HK-2 (cell line): ENCODE measurements around the gene IRAK1BP1.
"Not testable (repeated sequence)": the region's sequence is repeated elsewhere in the genome, so short reads cannot be mapped to it uniquely, and the experiment has no call there.

Source experiments
- DNase-seq: peaks from one replicate; pipeline ENCODE4 v3.0.0-alpha.2; 2018; ENCODE audit not compliant: unreplicated experiment

Gene IRAK1BP1

GRCh38 chr6:78889901-78890300, 22.6 kb downstream of the IRAK1BP1 start:
- not testable (repeated sequence) for DNase-seq

GRCh38 chr6:78896227-78896626, 28.9 kb downstream of the IRAK1BP1 start:
- no peak for DNase-seq

- DNase-seq, result no peak
These were observed 41.3 kb downstream of the IRAK1BP1 start for GRCh38 chr6:78908621-78909020.

- no peak for DNase-seq
These were observed 42.0 kb downstream of the IRAK1BP1 start for GRCh38 chr6:78909391-78909790.

DNA sequence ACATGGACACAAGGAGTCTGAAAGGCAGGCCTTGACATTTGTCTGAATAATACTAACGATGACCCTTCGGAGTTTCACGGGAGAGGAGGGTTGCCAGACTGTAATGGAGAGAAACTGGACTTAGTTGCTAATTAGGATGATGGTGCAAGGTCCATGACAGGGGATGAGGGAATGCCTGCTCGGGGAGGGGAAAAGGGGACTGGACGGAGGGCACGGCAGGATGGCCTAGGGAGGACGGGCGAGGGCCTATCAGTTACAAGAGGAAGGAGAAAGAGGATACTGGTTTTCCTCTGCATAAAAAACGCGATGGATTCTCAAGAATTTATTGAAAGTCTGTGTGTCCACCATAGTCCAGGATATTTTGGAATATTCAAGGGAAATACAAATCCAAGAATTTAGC, 42.7 kb downstream of the IRAK1BP1 start:
- no peak for DNase-seq

DNA sequence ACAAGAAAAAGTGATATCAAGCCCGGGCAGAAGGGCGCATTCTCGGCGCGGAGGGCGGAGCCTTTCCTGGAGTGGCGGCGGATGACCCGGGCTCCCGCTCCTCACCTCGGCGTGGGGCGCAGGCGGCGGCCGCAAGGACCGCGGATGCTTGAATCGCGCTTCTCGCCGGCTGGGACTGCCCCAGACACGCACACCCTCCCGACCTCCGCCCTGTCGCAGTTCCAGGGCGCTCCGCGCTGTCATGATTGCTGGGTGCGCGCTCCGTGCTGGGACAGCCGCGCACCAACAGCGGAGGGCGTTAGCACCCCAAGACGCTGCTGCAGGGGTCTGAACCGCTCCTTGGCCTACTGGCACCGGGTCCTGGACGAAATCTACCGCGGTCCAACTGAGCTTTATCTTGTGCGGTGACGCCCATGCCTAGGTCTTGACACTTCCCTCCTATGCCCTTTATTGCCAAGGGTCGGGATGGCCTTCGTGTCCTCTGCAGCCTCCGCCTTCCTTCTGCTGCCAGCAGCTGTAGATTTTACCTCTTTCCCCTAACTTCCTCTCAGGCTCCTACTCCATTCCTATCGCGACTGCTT, 43.3 kb downstream of the IRAK1BP1 start:
- no peak for DNase-seq

- no peak for DNase-seq
These were observed 44.0 kb downstream of the IRAK1BP1 start for GRCh38 chr6:78911218-78911940.

- DNase-seq, result no peak
These were observed 49.1 kb downstream of the IRAK1BP1 start for GRCh38 chr6:78916411-78916810.

GRCh38 chr6:78917788-78918187, 50.4 kb downstream of the IRAK1BP1 start:
- DNase-seq, result no peak

- DNase-seq, result not testable (repeated sequence)
These were observed 53.8 kb downstream of the IRAK1BP1 start for GRCh38 chr6:78921168-78921567.

DNA sequence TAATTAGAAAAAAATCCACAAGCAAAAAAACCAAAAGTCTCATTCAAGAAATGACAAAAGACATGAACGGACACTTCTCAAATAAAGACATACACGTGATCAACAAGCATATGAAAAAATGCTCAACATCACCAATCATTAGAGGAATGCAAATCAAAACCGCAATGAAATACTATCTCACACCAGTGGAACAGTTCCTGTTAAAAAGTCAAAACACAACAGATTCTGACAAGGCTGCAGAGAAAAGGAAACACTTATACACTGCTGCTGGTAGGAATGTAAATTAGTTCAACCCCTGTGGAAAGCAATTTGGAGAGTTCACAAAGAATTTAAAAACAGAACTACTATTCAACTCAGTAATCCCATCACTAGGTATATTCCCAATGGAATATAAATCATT, 58.0 kb downstream of the IRAK1BP1 start:
- no peak for DNase-seq

DNA sequence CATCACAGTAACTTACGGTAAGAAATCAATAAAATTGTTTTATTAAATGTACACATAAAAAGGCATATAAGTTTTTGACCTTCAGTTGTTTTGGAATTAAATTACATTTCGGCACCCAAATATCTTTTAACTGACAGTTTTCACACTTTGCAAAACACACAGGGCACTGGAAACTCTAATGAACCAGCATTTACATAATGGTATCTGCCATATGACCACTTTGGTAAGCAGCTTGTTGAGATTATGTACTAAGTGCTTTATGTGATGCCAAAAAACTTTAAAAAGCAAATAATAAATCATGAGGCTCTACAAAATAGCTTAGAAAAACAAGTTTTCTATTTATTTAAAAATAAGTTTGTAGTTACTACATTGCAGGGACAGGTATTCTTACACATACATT, 68.2 kb downstream of the IRAK1BP1 start:
- no peak for DNase-seq

DNA sequence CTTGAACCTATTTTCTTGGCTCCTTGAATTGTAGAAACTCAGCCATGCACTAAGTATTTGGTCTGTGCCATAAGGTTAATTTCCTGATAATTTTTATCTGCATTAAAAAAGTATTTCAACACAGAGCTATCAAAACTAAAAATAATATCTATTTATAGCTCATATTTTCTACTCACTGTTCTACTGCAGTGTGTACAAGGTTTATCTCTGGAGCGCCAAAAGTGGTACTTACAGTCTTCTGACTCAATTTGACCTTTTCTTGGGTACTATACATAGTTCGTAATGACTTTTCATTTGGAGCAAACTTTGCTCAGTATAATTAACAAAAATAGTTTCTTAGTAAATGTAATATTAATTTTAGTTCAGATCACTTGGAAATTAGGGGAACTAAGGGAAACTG, 69.2 kb downstream of the IRAK1BP1 start:
- DNase-seq, result no peak

GRCh38 chr6:78942446-78942845, 75.1 kb downstream of the IRAK1BP1 start:
- no peak for DNase-seq

DNA sequence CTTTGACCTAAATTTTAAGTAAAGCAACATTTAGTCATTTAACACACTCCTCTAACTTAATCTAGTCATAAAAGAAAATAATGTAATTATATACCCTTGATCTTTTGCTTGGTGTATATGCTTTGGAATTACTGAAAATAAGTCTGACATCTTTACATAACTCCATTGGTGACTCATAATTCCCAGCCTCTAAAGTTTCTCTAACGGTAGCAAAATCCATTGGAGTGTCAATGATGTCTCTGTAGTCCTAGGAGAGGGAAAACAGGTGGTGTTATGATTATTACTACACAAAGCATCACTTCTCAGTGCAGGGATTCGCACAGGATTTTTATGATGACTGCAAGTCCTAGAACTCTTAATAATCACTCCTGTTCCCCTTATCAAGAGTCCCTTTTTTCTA, 80.2 kb downstream of the IRAK1BP1 start:
- no peak for DNase-seq

DNA sequence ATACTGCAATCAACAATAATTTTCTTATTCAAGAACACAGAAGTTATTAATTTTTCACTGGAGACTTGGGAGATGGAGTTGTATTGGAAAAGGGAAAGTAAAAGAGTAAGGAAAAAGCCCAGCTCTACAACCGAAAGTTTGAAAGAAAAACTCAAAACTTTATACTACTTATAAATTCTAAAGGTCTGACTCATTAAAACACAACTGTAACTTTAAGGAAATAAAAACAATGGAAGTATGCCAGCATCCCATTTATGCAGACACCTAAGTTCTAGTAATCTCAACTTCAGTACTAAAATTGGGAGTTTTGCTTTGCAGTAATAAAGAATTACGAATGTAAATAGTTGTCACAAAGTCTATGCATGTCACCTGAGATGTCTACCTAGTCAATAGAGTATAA, 80.6 kb downstream of the IRAK1BP1 start:
- no peak for DNase-seq

DNA sequence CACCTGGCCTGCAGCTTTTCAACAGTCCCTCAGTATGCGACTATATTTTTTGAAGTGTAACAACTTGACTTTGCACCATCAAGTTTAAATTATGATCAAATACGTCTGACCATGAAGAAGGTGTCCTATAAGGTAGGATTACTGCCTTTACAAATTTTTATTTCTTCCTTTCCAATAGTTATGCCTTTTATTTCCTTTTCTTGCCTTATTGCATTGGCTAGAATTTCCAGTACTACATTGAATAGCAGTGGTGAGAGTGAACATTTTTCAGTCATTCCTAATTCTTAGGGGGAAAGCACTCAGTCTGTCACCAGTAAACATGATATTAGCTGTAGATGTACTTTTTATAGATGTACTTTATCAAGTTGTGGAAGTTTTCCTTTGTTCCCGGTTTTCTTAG, 81.4 kb downstream of the IRAK1BP1 start:
- no peak for DNase-seq

GRCh38 chr6:78952362-78952761, 85.0 kb downstream of the IRAK1BP1 start:
- no peak for DNase-seq
